NCI-H345 treated with DMSO at 0.1 percent for 48 hours (cell line): ENCODE results near the gene SKOR1.
A peak's percentile ranks its signal among the peaks of the same experiment; 100 is the strongest.

ENCODE experiments used
- DNase-seq: peaks from one replicate; lab custom pipeline; 2025; ENCODE audit not compliant: unreplicated experiment; lab: John Stamatoyannopoulos, UW

Gene SKOR1

GRCh38 chr15:67832897-67833709 is 7.8 kb downstream of the SKOR1 start:
- no peak for DNase-seq

DNA sequence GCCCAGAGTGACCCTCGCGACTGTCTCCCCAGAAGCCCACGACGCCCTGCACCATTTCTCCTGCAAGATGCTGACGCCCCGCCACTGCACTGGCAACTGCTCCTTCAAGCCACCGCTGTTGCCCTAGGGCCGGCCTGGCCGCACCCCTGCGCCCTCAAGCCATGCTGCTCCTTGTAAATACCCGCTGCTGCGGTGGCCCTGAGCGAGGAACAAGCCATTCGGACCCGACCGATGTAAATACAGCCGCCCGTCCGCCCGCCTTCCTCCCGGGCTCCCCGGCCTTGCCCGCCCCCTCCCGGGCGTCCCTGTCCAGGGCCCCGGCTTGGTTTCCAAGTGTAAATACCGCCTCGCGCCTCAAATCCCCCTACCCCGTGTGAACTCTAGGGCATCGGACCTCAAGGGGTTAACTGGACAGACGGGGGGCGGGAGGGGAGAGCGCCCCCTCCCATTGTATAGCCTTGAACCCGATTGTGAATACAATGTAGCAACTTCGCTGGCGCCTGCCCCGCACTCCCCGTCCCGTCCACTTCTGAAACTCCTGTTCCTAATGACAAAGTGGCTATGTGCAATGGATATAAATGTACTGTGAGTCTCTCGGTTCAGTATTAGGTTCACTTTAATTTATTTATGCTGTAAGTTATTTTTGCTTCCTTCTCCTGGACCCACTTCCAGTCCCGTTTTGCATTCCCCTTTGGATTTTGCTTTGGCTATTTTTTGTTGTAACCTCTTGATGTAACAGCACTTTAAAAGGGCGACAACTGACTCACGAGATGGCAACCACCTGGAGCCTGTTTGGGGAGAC is 8.6 kb downstream of the SKOR1 start:
- DNase-seq: no peak

DNA sequence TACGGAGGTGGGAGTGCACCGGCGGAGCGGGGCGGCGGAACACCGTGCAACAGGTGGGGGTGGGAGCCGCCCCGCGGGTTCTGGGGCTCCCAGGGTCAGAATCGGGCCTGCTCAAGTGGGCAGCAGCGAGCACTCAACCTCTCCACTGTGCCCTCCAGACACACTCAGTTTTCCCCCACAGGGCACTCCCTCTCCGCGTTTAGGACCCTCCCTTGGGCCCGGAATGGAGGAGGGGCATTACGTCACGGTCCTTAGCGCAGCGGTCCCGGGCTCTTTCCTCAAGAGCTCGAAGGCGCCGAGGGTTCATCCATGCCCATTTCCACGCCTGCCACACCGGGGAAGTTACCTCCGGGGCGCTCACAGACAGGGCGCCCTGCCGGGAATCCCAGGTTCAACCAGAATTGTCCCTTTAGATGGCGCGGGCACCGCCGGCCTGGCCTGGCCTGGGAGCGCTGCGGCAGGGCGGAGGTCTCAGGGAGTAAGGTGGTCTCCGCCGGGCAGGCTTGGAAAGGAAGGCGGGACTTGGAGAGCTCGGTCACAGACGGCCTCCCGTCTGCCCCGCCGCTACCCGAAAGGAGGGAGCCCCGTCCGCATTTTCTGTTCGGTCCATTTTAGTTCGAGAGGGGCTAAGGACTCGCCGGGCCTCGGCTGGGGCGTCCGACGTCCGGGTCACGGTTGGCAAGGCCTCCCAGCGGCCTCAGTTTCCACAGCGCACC is 9.4 kb downstream of the SKOR1 start:
- no peak for DNase-seq

GRCh38 chr15:67835297-67836133 is 10.2 kb downstream of the SKOR1 start:
- no peak for DNase-seq

DNA sequence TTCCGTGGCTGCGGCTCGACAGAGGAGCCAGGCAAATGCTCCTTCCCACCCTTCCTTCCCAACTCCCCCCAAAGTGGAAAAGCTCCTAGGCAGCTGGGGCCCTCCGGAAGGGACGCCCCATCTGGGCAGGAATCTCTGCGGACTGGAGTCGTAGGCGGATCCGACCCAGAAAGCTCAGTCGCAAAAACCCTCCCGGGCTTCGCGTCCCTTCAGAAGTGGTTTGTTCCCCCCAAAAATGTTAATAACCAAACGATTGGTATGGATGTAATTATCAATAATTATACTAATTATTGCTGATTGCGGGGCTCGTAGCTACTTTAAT is 10.8 kb downstream of the SKOR1 start:
- no peak for DNase-seq

GRCh38 chr15:67836477-67836876 is 11.2 kb downstream of the SKOR1 start:
- no peak for DNase-seq

GRCh38 chr15:67836955-67837354 is 11.6 kb downstream of the SKOR1 start:
- no peak for DNase-seq

GRCh38 chr15:67838789-67839332 is 13.6 kb downstream of the SKOR1 start:
- no peak for DNase-seq

DNA sequence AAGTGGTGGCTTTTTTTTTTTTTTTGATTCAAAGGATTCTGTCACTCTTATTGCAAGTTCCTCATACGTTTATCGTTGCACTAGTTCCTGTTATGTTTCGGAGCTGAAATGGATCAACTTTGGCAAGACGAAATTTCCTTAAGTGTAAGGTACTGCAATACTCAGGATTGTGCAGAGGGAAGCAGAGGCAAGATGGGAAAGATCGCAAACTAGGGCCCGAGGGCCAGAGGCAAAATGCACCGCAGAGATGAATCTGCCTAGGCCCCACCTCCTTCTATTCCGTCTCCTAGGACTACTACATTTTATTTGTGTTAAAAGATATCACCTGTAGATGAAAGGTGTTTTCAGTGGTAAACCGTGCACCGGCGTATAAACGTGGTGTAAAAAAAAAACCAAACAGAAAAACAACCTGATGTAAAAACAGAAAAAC is 14.2 kb downstream of the SKOR1 start:
- peak; percentile 56 for DNase-seq

DNA sequence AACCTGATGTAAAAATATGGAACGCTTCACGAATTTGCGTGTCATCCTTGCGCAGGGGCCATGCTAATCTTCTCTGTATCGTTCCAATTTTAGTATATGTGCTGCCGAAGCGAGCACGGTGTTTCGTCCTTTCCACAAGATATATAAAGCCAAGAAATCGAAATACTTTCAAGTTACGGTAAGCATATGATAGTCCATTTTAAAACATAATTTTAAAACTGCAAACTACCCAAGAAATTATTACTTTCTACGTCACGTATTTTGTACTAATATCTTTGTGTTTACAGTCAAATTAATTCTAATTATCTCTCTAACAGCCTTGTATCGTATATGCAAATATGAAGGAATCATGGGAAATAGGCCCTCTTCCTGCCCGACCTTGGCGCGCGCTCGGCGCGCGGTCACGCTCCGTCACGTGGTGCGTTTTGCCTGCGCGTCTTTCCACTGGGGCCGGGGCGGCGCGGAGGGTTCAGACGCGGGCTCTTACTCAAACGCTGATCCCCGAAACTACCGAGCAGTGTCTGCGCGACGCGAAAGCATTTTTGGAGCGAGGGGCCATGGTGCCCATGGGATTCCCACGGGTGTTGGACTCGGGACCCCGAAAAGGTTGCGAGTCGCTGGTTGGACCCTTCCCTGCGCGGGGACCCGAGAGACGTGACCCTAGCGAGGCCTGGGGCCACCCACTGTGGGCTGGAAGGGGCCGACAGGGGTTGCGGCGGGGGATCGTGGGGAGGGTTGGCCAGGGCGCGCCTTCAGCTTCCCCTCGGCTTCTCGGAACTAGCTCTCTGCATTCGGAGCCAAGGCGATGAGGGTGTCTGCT is 14.8 kb downstream of the SKOR1 start, which contains the start of gene RNU6-1:
RNU6-1 (minus strand) TSS at position 117 of the 820 bp plus-strand sequence.
- DNase-seq: peak; percentile 75

DNA sequence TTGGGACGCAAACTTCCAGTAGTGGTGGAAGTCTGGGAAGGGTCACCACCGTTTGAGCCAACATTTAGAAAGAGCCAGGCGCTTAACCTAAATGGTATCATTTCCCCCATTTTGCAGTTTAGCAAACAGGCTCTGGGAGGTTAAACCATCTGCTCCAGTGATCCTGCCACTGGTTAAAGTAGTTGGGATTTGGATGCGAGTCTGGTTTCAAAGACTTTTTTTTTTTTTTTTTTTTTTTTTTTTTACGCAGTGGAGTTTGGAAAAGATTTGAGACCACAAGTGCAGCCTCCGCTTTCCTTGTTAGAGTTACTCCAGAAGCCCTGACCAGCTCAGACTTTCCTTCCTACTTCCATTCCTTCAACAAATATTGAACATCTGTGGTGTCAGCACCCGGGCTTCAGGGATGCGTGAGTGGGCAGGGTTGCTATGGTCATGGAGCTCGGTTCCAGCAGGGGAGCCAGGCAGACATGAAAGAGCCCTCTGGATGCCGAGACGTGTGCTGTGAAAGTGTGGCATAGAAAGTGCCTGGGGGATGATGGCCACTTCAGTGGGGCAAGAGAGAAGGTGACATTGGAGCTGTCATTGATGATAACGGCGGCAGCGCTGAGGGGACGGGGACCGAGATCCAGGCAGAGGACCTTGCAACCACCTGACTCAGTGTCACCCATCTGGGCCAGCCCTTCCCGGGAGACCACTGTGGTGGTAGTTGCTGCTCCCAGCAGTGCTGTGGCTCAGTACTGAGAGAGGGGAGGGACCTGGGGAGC is 15.6 kb downstream of the SKOR1 start:
- peak; percentile 23 for DNase-seq

- DNase-seq: no peak
These were observed 16.1 kb downstream of the SKOR1 start for GRCh38 chr15:67841513-67841762.

GRCh38 chr15:67843092-67843501 is 17.8 kb downstream of the SKOR1 start:
- no peak for DNase-seq

DNA sequence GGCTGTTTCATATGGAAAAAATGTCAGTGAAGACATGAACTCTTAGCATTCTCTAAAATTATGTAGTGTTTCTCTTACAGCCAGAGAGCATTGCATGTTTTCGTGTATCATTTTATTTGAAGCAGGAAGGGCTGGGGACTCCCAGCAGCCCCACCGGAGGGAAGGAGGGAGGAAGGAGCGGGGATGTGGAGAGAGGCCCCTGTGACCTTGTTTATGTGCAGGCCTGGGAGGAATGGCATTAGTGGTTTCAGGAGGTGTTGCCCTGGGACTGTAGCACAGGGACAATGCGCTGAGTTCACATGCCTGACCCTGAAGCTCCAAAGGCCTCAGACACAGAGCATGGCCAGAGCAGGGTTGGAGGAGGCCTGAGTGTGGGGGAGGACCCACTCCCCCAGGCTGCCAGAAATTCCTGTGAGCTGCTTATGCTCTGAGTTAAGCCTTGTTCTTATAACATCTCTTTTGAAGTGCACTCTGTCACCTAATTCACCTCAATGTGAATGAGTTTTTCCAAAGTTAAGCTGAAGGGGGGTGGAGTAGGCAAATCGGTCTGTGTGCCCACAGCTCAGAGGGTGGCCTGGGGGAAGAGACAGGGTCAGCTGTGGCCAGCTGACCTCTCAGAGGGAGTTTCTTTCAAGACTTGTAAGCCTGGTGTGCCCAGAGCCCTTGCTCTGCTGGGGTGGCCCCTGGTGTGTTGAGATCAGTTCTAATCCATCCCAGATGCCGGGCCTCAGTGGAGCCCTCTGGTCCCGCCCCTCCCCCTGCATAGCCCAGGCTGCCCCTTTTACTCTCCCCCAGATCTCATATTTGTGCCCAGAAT is 18.5 kb downstream of the SKOR1 start:
- no peak for DNase-seq

GRCh38 chr15:67845974-67846373 is 20.7 kb downstream of the SKOR1 start:
- no peak for DNase-seq

DNA sequence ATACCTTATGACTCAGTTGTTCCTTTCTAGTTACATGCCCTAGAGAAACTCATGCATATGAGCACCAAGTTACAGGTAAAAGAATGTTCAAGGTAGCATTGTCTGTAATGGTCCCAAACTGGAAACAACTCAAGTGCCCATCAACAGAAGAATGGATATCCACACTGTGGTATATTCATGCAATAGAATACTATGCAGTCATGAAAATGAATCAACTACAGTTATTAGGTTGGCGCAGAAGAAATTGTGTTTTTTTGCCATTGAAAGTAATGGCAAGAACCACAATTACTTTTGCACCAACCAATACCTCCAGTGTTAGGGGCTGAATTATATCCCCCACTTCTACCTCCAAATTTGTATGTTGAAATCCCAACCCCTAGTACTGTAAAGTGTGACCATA is 24.2 kb downstream of the SKOR1 start:
- DNase-seq: no peak

DNA sequence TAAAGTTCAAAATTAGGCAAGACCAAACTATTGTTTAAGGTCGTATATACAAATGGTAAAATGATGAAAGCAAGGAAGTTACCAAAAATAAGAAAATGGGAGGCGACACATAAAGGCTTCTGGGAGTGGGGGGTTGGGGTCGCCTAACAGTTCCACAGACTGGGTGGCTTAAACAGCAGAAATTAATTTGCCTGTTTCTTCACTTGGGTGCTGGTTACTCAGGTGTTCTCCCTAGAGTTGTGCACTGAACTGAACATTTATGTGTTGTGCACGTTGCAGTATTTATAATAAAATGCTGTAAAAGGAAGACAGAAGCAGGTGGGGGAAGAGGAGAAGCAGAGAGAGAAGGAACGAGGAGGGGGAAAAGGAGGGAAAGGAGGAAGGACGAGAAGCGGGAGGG is 25.0 kb downstream of the SKOR1 start:
- DNase-seq: no peak

GRCh38 chr15:67850994-67851571 is 25.8 kb downstream of the SKOR1 start:
- DNase-seq: no peak
